ENCODE results near the gene KCTD21.
"Not testable (repeated sequence)": the region's sequence is repeated elsewhere in the genome, so short reads cannot be mapped to it uniquely, and the experiment has no call there.

Gene KCTD21

GRCh38 chr11:78188286-78189173 is at the start of gene KCTD21, which contains the start of gene USP35:
Gene KCTD21, minus strand, starts transcription at chr11:78188626. Its CDS starts 14,072 bp downstream, at chr11:78174554.
Gene USP35, plus strand, starts transcription at chr11:78188919. Its CDS starts 7,327 bp downstream, at chr11:78196246.
- peak; percentile 80 for DNase-seq (ENCODE audit: low read depth)

GRCh38 chr11:78237293-78238046 is 49.0 kb upstream of the KCTD21 start:
- DNase-seq (ENCODE audit: low read depth): no peak

- no peak for DNase-seq (ENCODE audit: low read depth)
Measured at GRCh38 chr11:78234006-78234405, 45.6 kb upstream of the KCTD21 start.

- not testable (repeated sequence) for DNase-seq (ENCODE audit: low read depth)
Measured at GRCh38 chr11:78233046-78233445, 44.6 kb upstream of the KCTD21 start.

- no peak for DNase-seq (ENCODE audit: low read depth)
Measured at GRCh38 chr11:78231962-78232501, 43.6 kb upstream of the KCTD21 start.

- no peak for DNase-seq (ENCODE audit: low read depth)
Measured at GRCh38 chr11:78230161-78230877, 41.9 kb upstream of the KCTD21 start.

GRCh38 chr11:78229106-78229505 is 40.7 kb upstream of the KCTD21 start:
- DNase-seq (ENCODE audit: low read depth): no peak

GRCh38 chr11:78228467-78228866 is 40.0 kb upstream of the KCTD21 start:
- peak; percentile 9 for DNase-seq (ENCODE audit: low read depth)

GRCh38 chr11:78227921-78228320 is 39.5 kb upstream of the KCTD21 start:
- DNase-seq (ENCODE audit: low read depth): no peak

GRCh38 chr11:78226684-78227680 is 38.6 kb upstream of the KCTD21 start:
- DNase-seq (ENCODE audit: low read depth): no peak

GRCh38 chr11:78224906-78225420 is 36.5 kb upstream of the KCTD21 start:
- DNase-seq (ENCODE audit: low read depth): no peak

GRCh38 chr11:78224506-78224905 is 36.1 kb upstream of the KCTD21 start:
- no peak for DNase-seq (ENCODE audit: low read depth)

GRCh38 chr11:78223320-78223954 is 35.0 kb upstream of the KCTD21 start:
- DNase-seq (ENCODE audit: low read depth): no peak

- DNase-seq (ENCODE audit: low read depth): not testable (repeated sequence)
Measured at GRCh38 chr11:78222726-78223125, 34.3 kb upstream of the KCTD21 start.

- no peak for DNase-seq (ENCODE audit: low read depth)
Measured at GRCh38 chr11:78221396-78222315, 33.2 kb upstream of the KCTD21 start.

GRCh38 chr11:78220218-78221157 is 32.1 kb upstream of the KCTD21 start:
- DNase-seq (ENCODE audit: low read depth): no peak

- DNase-seq (ENCODE audit: low read depth): no peak
Measured at GRCh38 chr11:78219493-78220217, 31.2 kb upstream of the KCTD21 start.
